ENCODE data around the gene COL4A4. TPM values are rescaled to one million over a fixed set of nuclear protein-coding genes. Genes with fewer than 3 reads are reported as not detected.
A peak's percentile ranks its signal among the peaks of the same experiment; 100 is the strongest.

Gene COL4A4
- total and polyA plus RNA-seq, 10 donors, result 2.0 to 8.4 (median 5.4) TPM

GRCh38 chr2:227185615-227186232 is 21.7 kb upstream of the COL4A4 start:
- Histone ChIP-seq H3K27ac (no peak overlapping the region), H3K4me3 (no peak overlapping the region), H3K36me3 (no peaks in the 10 kb centered on the region), H3K4me1 (peaks cover 0 to 5% (median 2%) of the 10 kb centered on the region in 6 donors), H3K27me3 (replicated peaks in 1 of 7) (no peaks in the 10 kb centered on the region), H3K9me3 (no peaks in the 10 kb centered on the region)
- DNase-seq, result no peak
- intact Hi-C loops (cut with DNase I; ENCODE audit: low total_unique reads), result no loop called here
- TF ChIP-seq POLR2AphosphoS5 (IDR thresholded peaks at IDR 0.05) (no peak), POLR2A (IDR thresholded peaks at IDR 0.05) (no peak), CTCF (IDR thresholded peaks at IDR 0.05 in 8 of 11, conservative IDR thresholded peaks at IDR 0.05 in 3 of 11) (no peak)
- WGBS, 5 donors, result 83 to 94% (median 88%) methylated on average over 6 of the region's 6 CpGs

- H3K4me1 ChIP-seq, result peaks cover 0 to 13% (median 7%) of the 10 kb centered on the region in 6 donors
- no peak for TF ChIP-seq POLR2A (IDR thresholded peaks at IDR 0.05)
- TF ChIP-seq POLR2AphosphoS5 (IDR thresholded peaks at IDR 0.05), result no peak
- TF ChIP-seq CTCF (IDR thresholded peaks at IDR 0.05 in 8 of 11, conservative IDR thresholded peaks at IDR 0.05 in 3 of 11), result no peak
- no peaks in the 10 kb centered on the region for H3K9me3 ChIP-seq
- no peaks in the 10 kb centered on the region for H3K27me3 ChIP-seq (replicated peaks in 1 of 7)
- H3K4me3 ChIP-seq, result no peak overlapping the region
- H3K27ac ChIP-seq, result no peak overlapping the region
- 89 to 98% (median 96%) methylated on average over 2 of the region's 2 CpGs for WGBS, 5 donors
- intact Hi-C loops (cut with DNase I; ENCODE audit: low total_unique reads), result no loop called here
- no peak for DNase-seq
- H3K36me3 ChIP-seq, result no peaks in the 10 kb centered on the region
Measured at GRCh38 chr2:227183657-227184367, 19.8 kb upstream of the COL4A4 start.

- Histone ChIP-seq H3K9me3 (no peaks in the 10 kb centered on the region), H3K27me3 (replicated peaks in 1 of 7) (no peaks in the 10 kb centered on the region), H3K36me3 (no peaks in the 10 kb centered on the region), H3K4me1 (peaks cover 0 to 13% (median 4%) of the 10 kb centered on the region in 6 donors), H3K4me3 (no peak overlapping the region), H3K27ac (no peak overlapping the region)
- TF ChIP-seq POLR2A (IDR thresholded peaks at IDR 0.05), result no peak
- TF ChIP-seq POLR2AphosphoS5 (IDR thresholded peaks at IDR 0.05), result no peak
- no peak for TF ChIP-seq CTCF (IDR thresholded peaks at IDR 0.05 in 8 of 11, conservative IDR thresholded peaks at IDR 0.05 in 3 of 11)
- intact Hi-C loops (cut with DNase I; ENCODE audit: low total_unique reads), result no loop called here
- no peak for DNase-seq
Measured at GRCh38 chr2:227182765-227183164, 18.8 kb upstream of the COL4A4 start.

- peak overlapping the region in 3 of 8 donors; percentile 4 to 37 (median 9) for H3K27ac ChIP-seq
- TF ChIP-seq CTCF (IDR thresholded peaks at IDR 0.05 in 8 of 11, conservative IDR thresholded peaks at IDR 0.05 in 3 of 11) (no peak), POLR2AphosphoS5 (IDR thresholded peaks at IDR 0.05) (no peak), POLR2A (IDR thresholded peaks at IDR 0.05) (no peak)
Measured at GRCh38 chr2:227180770-227181169, 16.8 kb upstream of the COL4A4 start.

More at GRCh38 chr2:227180770-227181169, 16.8 kb upstream of the COL4A4 start:
- no peak overlapping the region for H3K4me3 ChIP-seq
- peaks cover 0 to 9% (median 4%) of the 10 kb centered on the region in 6 donors for H3K4me1 ChIP-seq
- intact Hi-C loops (cut with DNase I; ENCODE audit: low total_unique reads), result no loop called here
- no peak for DNase-seq
- 52 to 77% (median 68%) methylated on average over 3 of the region's 3 CpGs for WGBS, 5 donors
- no peaks in the 10 kb centered on the region for H3K36me3 ChIP-seq
- no peaks in the 10 kb centered on the region for H3K27me3 ChIP-seq (replicated peaks in 1 of 7)
- H3K9me3 ChIP-seq, result no peaks in the 10 kb centered on the region

Measured in spleen (tissue), 11 donors.